Type B pancreatic cell (in vitro differentiated cells): ENCODE measurements around the gene B9D2. TPM values are rescaled to one million over a fixed set of nuclear protein-coding genes. Genes with fewer than 3 reads are reported as not detected.

Source experiments
- DNase-seq: peaks from one replicate; pipeline ENCODE4 v3.0.0; 2021; ENCODE audit warnings: mixed read lengths; ENCODE audit not compliant: unreplicated experiment; ENCODE audit errors: extremely low spot score
- H3K27ac Mint-ChIP-seq: 2 replicates; pipeline ENCODE4 v1.8.0; 2021; ENCODE audit warnings: mild to moderate bottlenecking, mixed read lengths
- H3K27me3 Mint-ChIP-seq: 2 replicates; pipeline ENCODE4 v1.8.0; 2021; ENCODE audit warnings: mixed read lengths
- H3K36me3 Mint-ChIP-seq: 2 replicates; pipeline ENCODE4 v1.8.0; 2021; ENCODE audit warnings: mixed read lengths
- H3K4me1 Mint-ChIP-seq: one replicate; pipeline ENCODE4 v1.8.0; 2021; ENCODE audit warnings: mixed read lengths; ENCODE audit not compliant: unreplicated experiment
- H3K4me3 Mint-ChIP-seq: 2 replicates; pipeline ENCODE4 v1.8.0; 2021; ENCODE audit warnings: mild to moderate bottlenecking, mixed read lengths
- H3K9me3 Mint-ChIP-seq: 2 replicates; pipeline ENCODE4 v1.8.0; 2021; ENCODE audit warnings: mixed read lengths
- total RNA-seq: library from RNA; stranded (reverse); gene quantifications from 2 replicates; pipeline ENCODE4 v1.2.1, GENCODE V29; 2021; ENCODE audit warnings: low replicate concordance
- TF ChIP-seq, protein P1 (sequence below): fragments of 200-600 bp; sonication (generic); conservative IDR thresholded peaks from 2 replicates; pipeline ENCODE4 v1.5.0; 2021; ENCODE audit warnings: antibody characterized with exemption, mild to moderate bottlenecking

The B9D2 gene
- total RNA-seq, 1 donor from 2014 or later: 8.8 TPM

GRCh38 chr19:41321600-41322270, 42.2 kb downstream of the B9D2 start:
- TF ChIP-seq, protein P1, sequence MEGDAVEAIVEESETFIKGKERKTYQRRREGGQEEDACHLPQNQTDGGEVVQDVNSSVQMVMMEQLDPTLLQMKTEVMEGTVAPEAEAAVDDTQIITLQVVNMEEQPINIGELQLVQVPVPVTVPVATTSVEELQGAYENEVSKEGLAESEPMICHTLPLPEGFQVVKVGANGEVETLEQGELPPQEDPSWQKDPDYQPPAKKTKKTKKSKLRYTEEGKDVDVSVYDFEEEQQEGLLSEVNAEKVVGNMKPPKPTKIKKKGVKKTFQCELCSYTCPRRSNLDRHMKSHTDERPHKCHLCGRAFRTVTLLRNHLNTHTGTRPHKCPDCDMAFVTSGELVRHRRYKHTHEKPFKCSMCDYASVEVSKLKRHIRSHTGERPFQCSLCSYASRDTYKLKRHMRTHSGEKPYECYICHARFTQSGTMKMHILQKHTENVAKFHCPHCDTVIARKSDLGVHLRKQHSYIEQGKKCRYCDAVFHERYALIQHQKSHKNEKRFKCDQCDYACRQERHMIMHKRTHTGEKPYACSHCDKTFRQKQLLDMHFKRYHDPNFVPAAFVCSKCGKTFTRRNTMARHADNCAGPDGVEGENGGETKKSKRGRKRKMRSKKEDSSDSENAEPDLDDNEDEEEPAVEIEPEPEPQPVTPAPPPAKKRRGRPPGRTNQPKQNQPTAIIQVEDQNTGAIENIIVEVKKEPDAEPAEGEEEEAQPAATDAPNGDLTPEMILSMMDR: peak; percentile 82
- H3K9me3 Mint-ChIP-seq: no peaks in the 10 kb centered on the region
- peaks cover 32% of the 10 kb centered on the region for H3K4me1 Mint-ChIP-seq
- peaks cover 5% of the 10 kb centered on the region for H3K36me3 Mint-ChIP-seq
- no peak overlapping the region for H3K4me3 Mint-ChIP-seq
- H3K27ac Mint-ChIP-seq: no peak overlapping the region
- DNase-seq: no peak
- peaks cover 19% of the 10 kb centered on the region for H3K27me3 Mint-ChIP-seq

DNA sequence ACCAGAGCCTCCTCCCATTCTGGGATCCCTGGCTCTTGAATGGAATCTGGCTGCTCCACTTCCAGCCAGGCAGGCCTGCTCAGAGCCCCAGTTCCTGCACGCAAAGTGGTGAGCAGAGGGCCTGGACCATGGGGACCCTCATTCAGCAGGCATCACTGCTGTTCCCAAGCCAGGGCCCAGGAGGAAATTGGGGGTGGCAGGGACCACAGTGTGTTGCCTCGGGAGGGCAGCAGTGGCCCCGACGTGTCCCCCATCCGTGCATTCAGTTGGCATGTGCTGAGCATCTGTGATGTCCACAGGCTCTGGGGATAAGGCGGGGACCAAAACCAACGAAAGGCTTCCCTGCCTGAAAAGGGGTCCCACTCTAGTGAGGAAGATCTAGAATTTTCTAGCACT, 42.7 kb downstream of the B9D2 start:
- no peak for DNase-seq
- Mint-ChIP-seq H3K27ac (no peak overlapping the region), H3K36me3 (peaks cover 7% of the 10 kb centered on the region), H3K9me3 (no peaks in the 10 kb centered on the region), H3K4me1 (peaks cover 28% of the 10 kb centered on the region), H3K4me3 (no peak overlapping the region), H3K27me3 (peaks cover 13% of the 10 kb centered on the region)
- TF ChIP-seq, protein P1: no peak

GRCh38 chr19:41320568-41320967, 43.4 kb downstream of the B9D2 start:
- Mint-ChIP-seq H3K27me3 (peaks cover 11% of the 10 kb centered on the region), H3K9me3 (no peaks in the 10 kb centered on the region)

GRCh38 chr19:41320185-41320518, 43.8 kb downstream of the B9D2 start:
- Mint-ChIP-seq H3K27ac (no peak overlapping the region), H3K4me1 (peaks cover 20% of the 10 kb centered on the region), H3K9me3 (no peaks in the 10 kb centered on the region), H3K27me3 (peaks cover 8% of the 10 kb centered on the region), H3K36me3 (peaks cover 11% of the 10 kb centered on the region), H3K4me3 (no peak overlapping the region)
- TF ChIP-seq, protein P1: no peak
- DNase-seq: no peak

More at GRCh38 chr19:41320568-41320967, 43.4 kb downstream of the B9D2 start:
- Mint-ChIP-seq H3K4me3 (no peak overlapping the region), H3K36me3 (peaks cover 11% of the 10 kb centered on the region), H3K27ac (no peak overlapping the region), H3K4me1 (peaks cover 25% of the 10 kb centered on the region)
- no peak for DNase-seq
- TF ChIP-seq, protein P1: no peak

GRCh38 chr19:41319500-41320184, 44.3 kb downstream of the B9D2 start:
- no peak overlapping the region for H3K4me3 Mint-ChIP-seq
- TF ChIP-seq, protein P1: no peak
- H3K4me1 Mint-ChIP-seq: peaks cover 17% of the 10 kb centered on the region
- peaks cover 5% of the 10 kb centered on the region for H3K27me3 Mint-ChIP-seq
- H3K36me3 Mint-ChIP-seq: peaks cover 11% of the 10 kb centered on the region
- H3K9me3 Mint-ChIP-seq: no peaks in the 10 kb centered on the region
- no peak overlapping the region for H3K27ac Mint-ChIP-seq
- DNase-seq: no peak
